H1 (cell line): ENCODE measurements around the gene CCBE1. TPM values are rescaled to one million over a fixed set of nuclear protein-coding genes. Genes with fewer than 3 reads are reported as not detected.

Source experiments
- ASH2L ChIP-seq: fragments of 200-600, 300-600 bp; sonication (generic); IDR thresholded peaks from one replicate; pipeline ENCODE4 v1.7.1; 2017; ENCODE audit warnings: low read length
- JUN ChIP-seq: IDR thresholded peaks from 2 replicates; pipeline ENCODE4 v1.6.1; 2011; ENCODE audit warnings: low read depth, mild to moderate bottlenecking, improper control_type of control experiment, low read length
- RBBP5 ChIP-seq: IDR thresholded peaks from 2 replicates; pipeline ENCODE4 v1.7.1; 2012; ENCODE audit warnings: low read depth, mild to moderate bottlenecking, inconsistent platforms, low read length, moderate library complexity, borderline replicate concordance
- SP4 ChIP-seq: IDR thresholded peaks from 2 replicates; pipeline ENCODE4 v1.6.1; 2012; ENCODE audit warnings: low read length, inconsistent platforms
- YY1 ChIP-seq: IDR thresholded peaks from 2 replicates; pipeline ENCODE4 v1.6.1; 2011; ENCODE audit warnings: low read depth, mild to moderate bottlenecking, low read length
- polyA plus RNA-seq, 7 experiments: library from polyadenylated mRNA; depleted of rRNA in 3 of 7; stranded (reverse) in 5 of 7; unstranded in 2 of 7; fragments of >200 nt in 5 of 7; fragments of 200-250 nt in 2 of 7; gene quantifications; 1 replicate in 5 of 7; 2 replicates in 1 of 7; 4 replicates in 1 of 7; pipeline versions ENCODE4 v1.2.1 to v1.2.3, GENCODE V29; 2011 to 2013; ENCODE audit warnings: missing spikeins in 2 of 7, mixed read lengths in 2 of 7
- total RNA-seq: library from RNA; stranded (reverse); fragmentation: NEBNext Ultra II Directional; extraction: Animal tissue kit (Norgen Biotek cat#: 25700); gene quantifications from 2 replicates; pipeline ENCODE4 v1.2.1, GENCODE V29; 2021

CCBE1 gene
- total and polyA plus RNA-seq, 2 of the 8 experiments (the other 6 are each of a cell fraction or from before 2014, with no cell fraction given): 2.1 to 2.6 TPM

DNA sequence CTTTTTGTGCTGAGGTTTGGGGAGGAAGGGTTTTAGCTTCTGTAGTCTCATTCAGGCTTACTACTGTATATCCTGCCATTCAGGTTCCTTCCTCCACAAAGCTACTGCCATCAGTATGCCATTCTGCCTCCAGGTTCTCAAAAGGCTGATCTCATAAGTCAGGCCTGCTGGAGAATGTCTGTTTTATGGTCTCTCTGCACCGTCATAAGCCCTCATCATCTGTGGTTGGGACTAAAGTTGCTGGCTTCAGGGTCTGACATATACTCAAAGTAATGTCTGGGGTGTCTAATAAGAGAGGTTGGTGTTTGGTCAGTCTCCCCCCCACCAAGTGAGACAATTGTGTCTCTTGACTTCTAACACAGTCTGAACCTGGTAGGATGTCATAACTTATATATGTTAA is 36.2 kb upstream of the CCBE1 start (continued):
- no peak for TF ChIP-seq ASH2L
- TF ChIP-seq JUN: no peak
- no peak for TF ChIP-seq RBBP5
- no peak for TF ChIP-seq SP4
- TF ChIP-seq YY1: no peak
